Erythroblast (primary cell): ENCODE results near the gene ZNF627.

Source experiments
- GATA1 ChIP-seq: IDR thresholded peaks from 2 replicates; pipeline ENCODE4 v1.6.1; 2011; ENCODE audit warnings: low read depth, mild to moderate bottlenecking, control low read depth, low read length, moderate library complexity
- POLR2A ChIP-seq: IDR thresholded peaks from 2 replicates; pipeline ENCODE4 v1.6.1; 2011; ENCODE audit warnings: mild to moderate bottlenecking, low read length

DNA sequence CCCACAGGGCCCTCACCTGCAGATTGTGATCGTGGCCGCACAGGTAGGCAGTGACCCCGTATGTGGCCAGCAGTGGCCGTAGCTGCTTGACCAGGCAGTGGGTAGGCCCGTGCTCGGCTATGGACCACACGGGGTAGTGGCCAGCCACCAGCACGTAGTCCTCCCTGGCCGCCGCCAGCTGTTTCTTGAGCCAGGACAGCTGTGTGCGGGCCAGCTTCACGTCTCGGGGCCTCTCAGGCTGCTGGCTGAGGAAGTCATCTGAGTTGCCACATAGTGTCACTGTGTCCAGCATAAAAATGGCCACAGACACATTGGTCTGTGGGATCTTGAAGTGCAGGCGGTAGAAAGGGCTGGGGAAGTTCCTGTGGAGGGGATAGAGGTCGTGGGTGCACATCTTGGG, 21.1 kb upstream of the ZNF627 start:
- TF ChIP-seq POLR2A (no peak), GATA1 (no peak)
